Transverse colon (tissue), 4 donors: ENCODE results near the gene USP26.

ENCODE experiments used
- CTCF ChIP-seq, 5 experiments: fragments of 200-600 bp in 3 of 5; fragments of 450-650 bp in 2 of 5; sonication (generic) in 3 of 5; IDR thresholded peaks; 1 replicate in 2 of 5; 2 replicates in 3 of 5; pipeline ENCODE4 v1.5.1; 2016 to 2017; ENCODE audit warnings: antibody characterized with exemption in 5 of 5, inconsistent platforms in 3 of 5, mild to moderate bottlenecking in 2 of 5, moderate library complexity in 1 of 5
- EP300 ChIP-seq: sonication (generic); formaldehyde crosslinking; IDR thresholded peaks from one replicate; pipeline ENCODE4 v1.6.1; 2017; ENCODE audit warnings: antibody characterized with exemption, low read depth
- POLR2A ChIP-seq: fragments of 450-650 bp; IDR thresholded peaks from one replicate; pipeline ENCODE4 v1.6.1; 2016; ENCODE audit warnings: antibody characterized with exemption, mild to moderate bottlenecking, moderate library complexity
- POLR2AphosphoS5 ChIP-seq, 3 donors: sonication (generic); formaldehyde crosslinking; IDR thresholded peaks; one replicate each; pipeline ENCODE4 v1.6.1; 2016; ENCODE audit warnings: antibody characterized with exemption in 3 of 3

- TF ChIP-seq CTCF (IDR thresholded peaks at IDR 0.05): no peak
- TF ChIP-seq POLR2A: no peak
- no peak for TF ChIP-seq EP300
- TF ChIP-seq POLR2AphosphoS5 (IDR thresholded peaks at IDR 0.05): no peak
Observed at GRCh38 chrX:133018229-133018628, 78.7 kb downstream of the USP26 start.
